IMR-90 (cell line): ENCODE measurements around the gene GOLGA3. TPM values are rescaled to one million over a fixed set of nuclear protein-coding genes. Genes with fewer than 3 reads are reported as not detected.

Source experiments
- ATAC-seq: fragments of 200-7000 bp; cut with Tn5 transposase; 2 replicates; pipeline ENCODE4 v1.9.1; 2020; ENCODE audit warnings: low read depth, mild to moderate bottlenecking, moderate library complexity
- BruUV-seq: library from RNA; stranded (reverse); fragments of 400-500 nt; replicated peaks from 2 replicates; lab custom pipeline; 2021; lab: Mats Ljungman, UMichigan
- CTCF ChIA-PET: fragments of 300-600 bp; formaldehyde crosslinking; extraction: SDS; loops from one replicate; lab custom pipeline; 2021; ENCODE audit warnings: antibody characterized with exemption; lab: Yijun Ruan, JAX
- POLR2A ChIA-PET: fragments of 300-600 bp; sonication (Branson Sonifier 250); formaldehyde crosslinking; loops from one replicate; lab custom pipeline; 2022; ENCODE audit warnings: antibody characterized with exemption; ENCODE audit not compliant: unreplicated experiment; lab: Charles Lee
- DNase-seq: peaks from one replicate; pipeline ENCODE4 v3.0.0; 2013
- H2AFZ ChIP-seq: replicated peaks from 2 replicates; pipeline ENCODE3; 2013; ENCODE audit warnings: low read length, mild to moderate bottlenecking; ENCODE audit not compliant: poor library complexity
- H2AK5ac ChIP-seq: 2 replicates; pipeline ENCODE4 v1.6.1; 2013; ENCODE audit warnings: low read depth, low read length, inconsistent platforms
- H2AK9ac ChIP-seq: replicated peaks from 2 replicates; pipeline ENCODE3; 2013; ENCODE audit warnings: mild to moderate bottlenecking, low read depth, low read length, moderate library complexity; ENCODE audit not compliant: poor library complexity
- H2BK120ac ChIP-seq: 2 replicates; pipeline ENCODE4 v1.6.1; 2013; ENCODE audit warnings: low read depth, low read length, inconsistent platforms
- H2BK15ac ChIP-seq: 3 replicates; pipeline ENCODE4 v1.6.1; 2013; ENCODE audit warnings: low read depth, low read length, inconsistent platforms
- H2BK20ac ChIP-seq: 2 replicates; pipeline ENCODE4 v1.6.1; 2013; ENCODE audit warnings: low read depth, mild to moderate bottlenecking, inconsistent platforms, low read length, moderate library complexity
- H2BK5ac ChIP-seq: 2 replicates; pipeline ENCODE4 v1.6.1; 2013; ENCODE audit warnings: mild to moderate bottlenecking, low read depth, low read length, inconsistent platforms; ENCODE audit not compliant: poor library complexity, severe bottlenecking
- H3K14ac ChIP-seq: replicated peaks from 2 replicates; pipeline ENCODE4 v1.6.1; 2013; ENCODE audit warnings: low read depth, low read length, inconsistent platforms
- H3K18ac ChIP-seq: 2 replicates; pipeline ENCODE4 v1.6.1; 2013; ENCODE audit warnings: low read depth, low read length, control low read depth
- H3K23ac ChIP-seq: 2 replicates; pipeline ENCODE4 v1.6.1; 2013; ENCODE audit warnings: low read depth, low read length, inconsistent platforms
- H3K27ac ChIP-seq: 2 replicates; pipeline ENCODE4 v1.5.1; 2013; ENCODE audit warnings: mild to moderate bottlenecking, control low read depth, low read length; ENCODE audit not compliant: insufficient read depth
- H3K27me3 ChIP-seq: 2 replicates; pipeline ENCODE4 v1.6.1; 2013; ENCODE audit warnings: low read length; ENCODE audit not compliant: control insufficient read depth, insufficient read depth
- H3K36me3 ChIP-seq: 2 replicates; pipeline ENCODE4 v1.6.1; 2013; ENCODE audit warnings: low read length, mixed read lengths; ENCODE audit not compliant: control insufficient read depth, insufficient read depth
- H3K4ac ChIP-seq: 2 replicates; pipeline ENCODE4 v1.6.1; 2013; ENCODE audit warnings: low read depth, low read length, inconsistent platforms
- H3K4me1 ChIP-seq: 2 replicates; pipeline ENCODE4 v1.6.1; 2013; ENCODE audit warnings: low read length, mixed read lengths; ENCODE audit not compliant: control insufficient read depth, insufficient read depth
- H3K4me2 ChIP-seq: 2 replicates; pipeline ENCODE4 v1.6.1; 2013; ENCODE audit warnings: low read depth, mild to moderate bottlenecking, control low read depth, low read length, moderate library complexity
- H3K4me3 ChIP-seq: 2 replicates; pipeline ENCODE4 v1.5.1; 2013; ENCODE audit warnings: low read depth, mild to moderate bottlenecking, control low read depth, low read length, moderate library complexity; ENCODE audit not compliant: insufficient read depth
- H3K56ac ChIP-seq: 2 replicates; pipeline ENCODE4 v1.6.1; 2013; ENCODE audit warnings: low read length, inconsistent platforms; ENCODE audit not compliant: insufficient read depth; ENCODE audit errors: extremely low read depth
- H3K79me1 ChIP-seq, 2 experiments: 2 replicates each; pipeline ENCODE4 v1.6.1; 2013; ENCODE audit warnings: low read length in 2 of 2, inconsistent platforms in 1 of 2, low read depth in 1 of 2
- H3K9ac ChIP-seq: 2 replicates; pipeline ENCODE4 v1.6.1; 2013; ENCODE audit warnings: low read depth, low read length, control low read depth
- H3K9me1 ChIP-seq: 2 replicates; pipeline ENCODE4 v1.6.1; 2013; ENCODE audit warnings: low read length, inconsistent platforms; ENCODE audit not compliant: insufficient read depth
- H3K9me3 ChIP-seq: 2 replicates; pipeline ENCODE4 v1.6.1; 2013; ENCODE audit warnings: low read length; ENCODE audit not compliant: control insufficient read depth, insufficient read depth
- H4K20me1 ChIP-seq: 2 replicates; pipeline ENCODE4 v1.6.1; 2013; ENCODE audit warnings: low read length, inconsistent platforms; ENCODE audit not compliant: insufficient read depth
- H4K5ac ChIP-seq: 2 replicates; pipeline ENCODE4 v1.6.1; 2013; ENCODE audit warnings: mild to moderate bottlenecking, low read depth, low read length, control low read depth
- H4K8ac ChIP-seq, 2 experiments: 2 replicates each; pipeline ENCODE4 v1.6.1; 2013; ENCODE audit warnings: low read depth in 2 of 2, low read length in 2 of 2, control low read depth in 1 of 2, inconsistent platforms in 1 of 2
- H4K91ac ChIP-seq: 2 replicates; pipeline ENCODE4 v1.6.1; 2013; ENCODE audit warnings: low read depth, low read length, inconsistent platforms; ENCODE audit not compliant: insufficient read depth
- FOS ChIP-seq: fragments of 150-350 bp; IDR thresholded peaks from 2 replicates; pipeline ENCODE4 v1.6.1; 2016; ENCODE audit warnings: low read depth, low read length
- MAFK ChIP-seq: IDR thresholded peaks from 2 replicates; pipeline ENCODE4 v1.6.1; 2012; ENCODE audit warnings: low read depth, low read length, improper control_type of control experiment
- NFE2L2 ChIP-seq: fragments of 150-350 bp; IDR thresholded peaks from 2 replicates; pipeline ENCODE4 v1.6.1; 2016; ENCODE audit warnings: low read depth, mild to moderate bottlenecking, low read length
- RCOR1 ChIP-seq: IDR thresholded peaks from 2 replicates; pipeline ENCODE4 v1.6.1; 2012; ENCODE audit warnings: mild to moderate bottlenecking, low read length, improper control_type of control experiment; ENCODE audit not compliant: insufficient replicate concordance
- SMC3 ChIP-seq: fragments of 150-350 bp; IDR thresholded peaks from 2 replicates; pipeline ENCODE4 v1.6.1; 2016; ENCODE audit warnings: low read depth, mild to moderate bottlenecking, antibody characterized with exemption, low read length, moderate library complexity
- WGBS, 2 experiments: methylation state at CpG; one replicate each; pipeline versions ENCODE4 v1.1.5 to v1.1.7; 2013; ENCODE audit warnings: missing lambda C conversion rate in 2 of 2; ENCODE audit not compliant: insufficient read length in 1 of 2; ENCODE audit errors: extremely low coverage in 2 of 2; 5-methylcytosine and 5-hydroxymethylcytosine counted together
- dilution Hi-C: fragments of 300-500 bp; cut with HindIII; formaldehyde crosslinking; loops from one replicate; pipeline ENCODE4 v1.14.3; 2018; ENCODE audit warnings: low sequenced_read_pairs; ENCODE audit not compliant: unreplicated experiment
- in situ Hi-C: fragments of 300-500 bp; cut with MboI; formaldehyde crosslinking; loops from 3 replicates; pipeline ENCODE4 v1.14.3; 2019; ENCODE audit warnings: low sequenced_read_pairs, inconsistent platforms, mixed read lengths
- intact Hi-C: fragments of 100-400 bp; cut with micrococcal nuclease; formaldehyde crosslinking; loops from 2 replicates; pipeline ENCODE4 v1.10.0; 2022
- polyA plus RNA-seq, 3 experiments: library from polyadenylated mRNA; depleted of rRNA; stranded (reverse); fragments of >200 nt; gene quantifications; 2 replicates each; pipeline ENCODE4 v1.2.3, GENCODE V29; 2012; ENCODE audit warnings: low replicate concordance in 1 of 3
- total RNA-seq: library from RNA; depleted of rRNA; stranded (reverse); fragments of >200 nt; gene quantifications from 2 replicates; pipeline ENCODE4 v1.2.3, GENCODE V29; 2012

Gene GOLGA3
- total and polyA plus RNA-seq, 2 of the 4 experiments (the other 2 are of a cell fraction): 39.6 to 99.8 TPM

GRCh38 chr12:132723015-132723763 is 105.5 kb downstream of the GOLGA3 start:
- ChIA-PET CTCF (no interaction called here), POLR2A (no interaction called here)
- Histone ChIP-seq H3K9me1 (no peaks in the 10 kb centered on the region), H3K27ac (no peak overlapping the region), H2AK9ac (peak overlapping the region; percentile 44), H3K4me2 (no peak overlapping the region), H3K4me3 (no peak overlapping the region), H4K5ac (no peak overlapping the region), H3K36me3 (peaks cover 66% of the 10 kb centered on the region), H3K9ac (no peak overlapping the region), H3K14ac (no peak overlapping the region), H3K27me3 (no peaks in the 10 kb centered on the region), H2BK120ac (no peak overlapping the region), H2BK5ac (no peak overlapping the region), H2BK20ac (no peak overlapping the region), H3K56ac (no peak overlapping the region), H2AFZ (no peak overlapping the region), H2AK5ac (no peak overlapping the region), H3K9me3 (no peaks in the 10 kb centered on the region), H3K23ac (no peak overlapping the region), H3K79me1 (peaks cover 25 to 49% of the 10 kb centered on the region in 2 experiments), H4K8ac (no peak overlapping the region), H2BK15ac (no peak overlapping the region), H3K4me1 (no peaks in the 10 kb centered on the region), H3K18ac (no peak overlapping the region), H3K4ac (no peak overlapping the region), H4K91ac (no peak overlapping the region), H4K20me1 (peaks cover 30% of the 10 kb centered on the region)
- peak; percentile 42 for DNase-seq
- in situ Hi-C loops: no loop called here
- no peak for ATAC-seq
- dilution Hi-C loops: no loop called here
- TF ChIP-seq NFE2L2 (no peak), SMC3 (no peak), MAFK (no peak), RCOR1 (no peak), FOS (no peak)
- intact Hi-C loops: no loop called here
- 89% methylated on average over 7 of the region's 30 CpGs; no CpG with 5 or more reads in 1 of the 2 experiments for WGBS, 2 experiments
- no TSS peak for BruUV-seq
